GM12878 (cell line): ENCODE results near the gene SGMS1. TPM values are rescaled to one million over a fixed set of nuclear protein-coding genes. Genes with fewer than 3 reads are reported as not detected.

ENCODE experiments used
- ATAC-seq: fragments of 200-7000 bp; cut with Tn5 transposase; 3 replicates; pipeline ENCODE4 v1.9.1; 2020; ENCODE audit warnings: mild to moderate bottlenecking, moderate library complexity
- BruUV-seq: library from RNA; stranded (reverse); fragments of 400-500 nt; replicated peaks from 2 replicates; lab custom pipeline; 2021; lab: Mats Ljungman, UMichigan
- CTCF ChIA-PET: fragments of 300-600 bp; sonication (Branson Sonifier 250); formaldehyde crosslinking; extraction: SDS; loops from one replicate; lab custom pipeline; 2021; ENCODE audit warnings: inconsistent platforms; lab: Yijun Ruan, JAX
- POLR2A ChIA-PET: fragments of 350-600 bp; formaldehyde crosslinking; extraction: SDS; loops from one replicate; lab custom pipeline; 2021; ENCODE audit warnings: inconsistent platforms; lab: Charles Lee
- RAD21 ChIA-PET: fragments of 300-600 bp; sonication (Branson Sonifier 250); formaldehyde crosslinking; loops from one replicate; lab custom pipeline; 2023; ENCODE audit warnings: antibody characterized with exemption; ENCODE audit not compliant: unreplicated experiment; lab: Charles Lee
- SMC1A ChIA-PET: fragments of 300-600 bp; sonication (Branson Sonifier 250); formaldehyde crosslinking; loops from one replicate; lab custom pipeline; 2023; ENCODE audit not compliant: unreplicated experiment, uncharacterized antibody; lab: Charles Lee
- DNase-seq: peaks from one replicate; pipeline ENCODE4 v3.0.0-alpha.2; 2011; ENCODE audit warnings: low read depth, low spot score
- FAIRE-seq: peaks from 3 replicates; lab custom pipeline; 2011; peaks lifted over from hg19 to GRCh38; lab: Jason Lieb, UNC
- H2AFZ ChIP-seq: 2 replicates; pipeline ENCODE4 v1.6.0; 2011; ENCODE audit warnings: low read depth, low read length, control low read depth; ENCODE audit not compliant: control insufficient read depth
- H3K27ac ChIP-seq: 2 replicates; pipeline ENCODE4 v1.5.1; 2011; ENCODE audit warnings: control low read depth; ENCODE audit not compliant: control insufficient read depth, insufficient read depth
- H3K27me3 ChIP-seq, 2 experiments: replicated peaks in 1 of 2; 2 replicates each; pipeline versions ENCODE4 v1.6.0 to v1.6.1; 2011; ENCODE audit warnings: low read length in 1 of 2; ENCODE audit not compliant: control insufficient read depth in 2 of 2, insufficient read depth in 2 of 2
- H3K36me3 ChIP-seq, 2 experiments: 2 replicates each; pipeline ENCODE4 v1.5.1; 2011; ENCODE audit warnings: low read length in 1 of 2; ENCODE audit not compliant: control insufficient read depth in 2 of 2, insufficient read depth in 2 of 2
- H3K4me1 ChIP-seq: 2 replicates; pipeline ENCODE4 v1.6.1; 2011; ENCODE audit warnings: mild to moderate bottlenecking, low read length, moderate library complexity, mixed read lengths; ENCODE audit not compliant: control insufficient read depth, insufficient read depth
- H3K4me2 ChIP-seq: 2 replicates; pipeline ENCODE4 v1.6.0; 2011; ENCODE audit warnings: control low read depth; ENCODE audit not compliant: control insufficient read depth, insufficient read depth
- H3K4me3 ChIP-seq: fragments of 200-600 bp; sonication (generic); 2 replicates; pipeline ENCODE4 v1.5.1; 2016
- H3K79me2 ChIP-seq: 2 replicates; pipeline ENCODE4 v1.6.0; 2011; ENCODE audit warnings: low read length; ENCODE audit not compliant: control insufficient read depth, insufficient read depth
- H3K9ac ChIP-seq: 2 replicates; pipeline ENCODE4 v1.8.0; 2011; ENCODE audit warnings: low read length, control low read depth, mixed read lengths; ENCODE audit not compliant: control insufficient read depth, insufficient read depth
- H3K9me3 ChIP-seq: replicated peaks from 3 replicates; pipeline ENCODE4 v1.5.1; 2011; ENCODE audit warnings: mild to moderate bottlenecking, low read length; ENCODE audit not compliant: control insufficient read depth, insufficient read depth
- H4K20me1 ChIP-seq: 2 replicates; pipeline ENCODE4 v1.6.0; 2011; ENCODE audit not compliant: control insufficient read depth, insufficient read depth
- BCL3 ChIP-seq: IDR thresholded peaks from 2 replicates; pipeline ENCODE4 v1.6.1; 2011; ENCODE audit warnings: borderline replicate concordance, low read depth, mild to moderate bottlenecking, moderate library complexity, low read length; ENCODE audit not compliant: insufficient read depth, poor library complexity, severe bottlenecking
- BRCA1 ChIP-seq: IDR thresholded peaks from 2 replicates; pipeline ENCODE4 v1.6.1; 2011; ENCODE audit warnings: low read depth, low read length, improper control_type of control experiment
- CBX3 ChIP-seq: fragments of 200-600 bp; sonication (generic); IDR thresholded peaks from 2 replicates; pipeline ENCODE4 v1.6.1; 2016; ENCODE audit warnings: low read depth, borderline replicate concordance
- CHD4 ChIP-seq: fragments of 200-600 bp; sonication (generic); IDR thresholded peaks from 2 replicates; pipeline ENCODE4 v1.6.1; 2016; ENCODE audit warnings: mild to moderate bottlenecking
- CREB1 ChIP-seq: IDR thresholded peaks from 2 replicates; pipeline ENCODE4 v1.6.1; 2012; ENCODE audit warnings: low read depth, mild to moderate bottlenecking, inconsistent platforms
- EGR1 ChIP-seq, 2 experiments: IDR thresholded peaks; 1 replicate in 1 of 2; 2 replicates in 1 of 2; pipeline ENCODE4 v1.6.1; 2011 to 2012; ENCODE audit warnings: low read depth in 2 of 2, low read length in 2 of 2, borderline replicate concordance in 1 of 2, mild to moderate bottlenecking in 1 of 2, moderate library complexity in 1 of 2
- ETV6 ChIP-seq, 2 experiments: fragments of 450-650 bp in 1 of 2; IDR thresholded peaks in 1 of 2; conservative IDR thresholded peaks in 1 of 2; 2 replicates each; pipeline ENCODE4 v1.6.1; 2014; ENCODE audit warnings: antibody characterized with exemption in 1 of 2, borderline replicate concordance in 1 of 2, low read depth in 1 of 2, mild to moderate bottlenecking in 1 of 2, moderate library complexity in 1 of 2
- FOS ChIP-seq: IDR thresholded peaks from 3 replicates; pipeline ENCODE4 v1.6.1; 2011; ENCODE audit warnings: borderline replicate concordance; ENCODE audit not compliant: insufficient read length; ENCODE audit errors: extremely low read depth
- GABPA ChIP-seq: IDR thresholded peaks from 2 replicates; pipeline ENCODE4 v1.6.1; 2014; ENCODE audit warnings: antibody characterized with exemption, low read depth, mild to moderate bottlenecking, inconsistent platforms
- MYB ChIP-seq: fragments of 150-350 bp; IDR thresholded peaks from 2 replicates; pipeline ENCODE4 v1.6.1; 2014; ENCODE audit warnings: mild to moderate bottlenecking, low read depth, low read length, borderline replicate concordance
- NFYA ChIP-seq: IDR thresholded peaks from 2 replicates; pipeline ENCODE4 v1.6.1; 2011; ENCODE audit warnings: low read depth, mild to moderate bottlenecking, low read length, improper control_type of control experiment, borderline replicate concordance
- RAD21 ChIP-seq: IDR thresholded peaks from 2 replicates; pipeline ENCODE4 v1.6.1; 2011; ENCODE audit warnings: mild to moderate bottlenecking, low read depth, low read length, moderate library complexity; ENCODE audit not compliant: insufficient read depth
- RELB ChIP-seq: fragments of 450-650 bp; IDR thresholded peaks from 2 replicates; pipeline ENCODE4 v1.6.1; 2017; ENCODE audit warnings: low read depth, mild to moderate bottlenecking, moderate library complexity
- RFX5 ChIP-seq: IDR thresholded peaks from 2 replicates; pipeline ENCODE4 v1.6.1; 2011; ENCODE audit warnings: low read depth, low read length, improper control_type of control experiment
- RUNX3 ChIP-seq: IDR thresholded peaks from 2 replicates; pipeline ENCODE4 v1.6.1; 2012; ENCODE audit warnings: low read length, inconsistent platforms
- SKIL ChIP-seq: fragments of 450-650 bp; IDR thresholded peaks from 2 replicates; pipeline ENCODE4 v1.6.1; 2017; ENCODE audit warnings: mild to moderate bottlenecking, low read depth, inconsistent platforms; ENCODE audit not compliant: poor library complexity, severe bottlenecking
- SPI1 ChIP-seq: IDR thresholded peaks from 2 replicates; pipeline ENCODE4 v1.6.1; 2011; ENCODE audit warnings: low read depth, mild to moderate bottlenecking, low read length, moderate library complexity, borderline replicate concordance; ENCODE audit not compliant: insufficient read depth
- SUPT20H ChIP-seq: IDR thresholded peaks from 2 replicates; pipeline ENCODE4 v1.6.1; 2011; ENCODE audit warnings: low read depth, mild to moderate bottlenecking, low read length, moderate library complexity, borderline replicate concordance; ENCODE audit not compliant: control insufficient read depth
- WGBS: methylation state at CpG from one replicate; pipeline ENCODE4 v1.1.6; 2016; ENCODE audit warnings: low lambda C conversion rate; ENCODE audit not compliant: insufficient replicate concordance, insufficient coverage; ENCODE audit errors: missing lambda C conversion rate; 5-methylcytosine and 5-hydroxymethylcytosine counted together
- in situ Hi-C: fragments of 300-500 bp; cut with MboI; formaldehyde crosslinking; loops from 9 replicates; pipeline ENCODE4 v1.14.3; 2018; ENCODE audit warnings: mixed read lengths
- intact Hi-C: fragments of 100-400 bp; cut with micrococcal nuclease; formaldehyde crosslinking; loops from one replicate; pipeline ENCODE4 v1.14.2; 2022; ENCODE audit not compliant: unreplicated experiment
- polyA plus RNA-seq, 11 experiments: library from polyadenylated mRNA; depleted of rRNA in 4 of 11; unstranded in 6 of 11; stranded (reverse) in 5 of 11; fragments of >200 nt; fragmentation: Nextera tagmentation in 4 of 11; fragmentation: Illumina TruSeq in 1 of 11; extraction: Ambion mirVana in 4 of 11; extraction: Trizol in 1 of 11; gene quantifications; 1 replicate in 1 of 11; 2 replicates in 10 of 11; pipeline versions ENCODE4 v1.2.1 to v1.2.3, GENCODE V29; 2011 to 2016; ENCODE audit warnings: inconsistent platforms in 2 of 11, missing spikeins in 2 of 11, low read depth in 1 of 11
- total RNA-seq, 4 experiments: library from RNA; depleted of rRNA in 3 of 4; stranded (reverse); fragments of >200 nt in 3 of 4; fragmentation: Illumina TruSeq in 1 of 4; extraction: Trizol in 1 of 4; gene quantifications; 2 replicates each; pipeline versions ENCODE4 v1.2.1 to v1.2.3, GENCODE V29; 2013 to 2021

The SGMS1 gene
- total and polyA plus RNA-seq, 10 of the 15 experiments (the other 5 are each of a cell fraction or from before 2014, with no cell fraction given), result 1.4 to 14.5 (median 4.9) TPM

- H3K4me3 ChIP-seq, result no peak overlapping the region
- H3K27ac ChIP-seq, result peak overlapping the region; percentile 35
- H3K4me2 ChIP-seq, result peak overlapping the region; percentile 56; the same call in 1 of the 2 replicates
- no peaks in the 10 kb centered on the region for H4K20me1 ChIP-seq
- 58% methylated on average over 2 of the region's 2 CpGs for WGBS
- ATAC-seq (peak; percentile 81), FAIRE-seq (peak; percentile 56), DNase-seq (no peak)
- no peaks in the 10 kb centered on the region for H3K9me3 ChIP-seq
- H3K27me3 ChIP-seq, result no peaks in the 10 kb centered on the region
- RAD21 ChIA-PET, result interaction anchor here (0.6 to 2.1 kb wide), 6 partner anchors 10 to 235 kb away, joined by 3 to 8 read pairs (median 5); no protein-coding TSS in a partner anchor
- intact Hi-C loops, result no loop called here
- POLR2A ChIA-PET, result interaction anchor here (3.9 kb wide), 1 partner anchor 9 kb away, joined by 30 read pairs; no protein-coding TSS in a partner anchor
- H3K9ac ChIP-seq, result no peak overlapping the region
- no peak overlapping the region for H2AFZ ChIP-seq
- CTCF ChIA-PET, result interaction anchor here (0.6 to 4.2 kb wide), 8 partner anchors 8 to 166 kb away, joined by 3 to 27 read pairs (median 6); no protein-coding TSS in a partner anchor
- BruUV-seq, result no TSS peak
- H3K4me1 ChIP-seq, result peaks cover 29% of the 10 kb centered on the region
- 0 out of 4 replicates have a peak, but pooled peaks cover 0 to 3% of the 10 kb centered on the region in 2 experiments for H3K36me3 ChIP-seq
- SMC1A ChIA-PET, result interaction anchor here (0.6 to 5.0 kb wide), 12 partner anchors 9 to 120 kb away, joined by 3 to 30 read pairs (median 8); no protein-coding TSS in a partner anchor
- peaks cover 82% of the 10 kb centered on the region for H3K79me2 ChIP-seq
- in situ Hi-C loops, result no loop called here
- no peak for TF ChIP-seq RAD21
- TF ChIP-seq RELB, result no peak
- TF ChIP-seq CREB1, result peak; percentile 27; the same call in 1 of the 2 replicates
- no peak for TF ChIP-seq SKIL
- no peak for TF ChIP-seq BRCA1
- no peak for TF ChIP-seq BCL3
- TF ChIP-seq MYB, result no peak
- TF ChIP-seq CBX3, result no peak
- TF ChIP-seq GABPA, result 0 out of 2 replicates have a peak, but pooled peaks have one; percentile 21
- TF ChIP-seq ETV6 (conservative IDR thresholded peaks at IDR 0.05 in 1 of 2, IDR thresholded peaks at IDR 0.05 in 1 of 2; ENCODE audit: borderline replicate concordance in 1 of 2, low read depth in 1 of 2), result no peak
- TF ChIP-seq CHD4, result no peak
- no peak for TF ChIP-seq SUPT20H
- no peak for TF ChIP-seq RFX5
- TF ChIP-seq FOS, result no peak
- TF ChIP-seq RUNX3, result peak; percentile 56; the same call in 1 of the 2 replicates
- peak; percentile 50; the same call in 1 of the 2 replicates for TF ChIP-seq SPI1
- TF ChIP-seq NFYA, result no peak
- no peak for TF ChIP-seq EGR1 (IDR thresholded peaks at IDR 0.05; ENCODE audit: borderline replicate concordance in 1 of 2, low read depth in 2 of 2, low read length in 2 of 2)
These were observed 236.1 kb downstream of the SGMS1 start for GRCh38 chr10:50387732-50388073.
